ENCODE results near the gene HSPB2.

GRCh38 chr11:111882202-111882601 is 30.3 kb upstream of the HSPB2 start:
- TF ChIP-seq, protein P1, sequence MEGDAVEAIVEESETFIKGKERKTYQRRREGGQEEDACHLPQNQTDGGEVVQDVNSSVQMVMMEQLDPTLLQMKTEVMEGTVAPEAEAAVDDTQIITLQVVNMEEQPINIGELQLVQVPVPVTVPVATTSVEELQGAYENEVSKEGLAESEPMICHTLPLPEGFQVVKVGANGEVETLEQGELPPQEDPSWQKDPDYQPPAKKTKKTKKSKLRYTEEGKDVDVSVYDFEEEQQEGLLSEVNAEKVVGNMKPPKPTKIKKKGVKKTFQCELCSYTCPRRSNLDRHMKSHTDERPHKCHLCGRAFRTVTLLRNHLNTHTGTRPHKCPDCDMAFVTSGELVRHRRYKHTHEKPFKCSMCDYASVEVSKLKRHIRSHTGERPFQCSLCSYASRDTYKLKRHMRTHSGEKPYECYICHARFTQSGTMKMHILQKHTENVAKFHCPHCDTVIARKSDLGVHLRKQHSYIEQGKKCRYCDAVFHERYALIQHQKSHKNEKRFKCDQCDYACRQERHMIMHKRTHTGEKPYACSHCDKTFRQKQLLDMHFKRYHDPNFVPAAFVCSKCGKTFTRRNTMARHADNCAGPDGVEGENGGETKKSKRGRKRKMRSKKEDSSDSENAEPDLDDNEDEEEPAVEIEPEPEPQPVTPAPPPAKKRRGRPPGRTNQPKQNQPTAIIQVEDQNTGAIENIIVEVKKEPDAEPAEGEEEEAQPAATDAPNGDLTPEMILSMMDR (IDR thresholded peaks at IDR 0.05; ENCODE audit: low read depth, low read length), result no peak
- TF ChIP-seq POLR2A (IDR thresholded peaks at IDR 0.05; ENCODE audit: extremely low read depth, insufficient read length) (no peak), MAX (IDR thresholded peaks at IDR 0.05; ENCODE audit: low read depth, low read length) (no peak)
